GM23248 (cell line): Measurements from ENCODE around the gene CST1.
"Not testable (repeated sequence)": the region's sequence is repeated elsewhere in the genome, so short reads cannot be mapped to it uniquely, and the experiment has no call there.

Experiments
- EZH2 ChIP-seq: fragments of 200-600 bp; sonication (generic); IDR thresholded peaks from 2 replicates; pipeline ENCODE4 v1.6.1; 2018; ENCODE audit warnings: antibody characterized with exemption, mild to moderate bottlenecking; ENCODE audit not compliant: insufficient read depth, poor library complexity, severe bottlenecking
- EZH2phosphoT487 ChIP-seq: fragments of 200-600 bp; sonication (generic); IDR thresholded peaks from 2 replicates; pipeline ENCODE4 v1.6.1; 2018; ENCODE audit warnings: antibody characterized with exemption, moderate library complexity, mild to moderate bottlenecking, low read depth; ENCODE audit not compliant: insufficient read depth

DNA sequence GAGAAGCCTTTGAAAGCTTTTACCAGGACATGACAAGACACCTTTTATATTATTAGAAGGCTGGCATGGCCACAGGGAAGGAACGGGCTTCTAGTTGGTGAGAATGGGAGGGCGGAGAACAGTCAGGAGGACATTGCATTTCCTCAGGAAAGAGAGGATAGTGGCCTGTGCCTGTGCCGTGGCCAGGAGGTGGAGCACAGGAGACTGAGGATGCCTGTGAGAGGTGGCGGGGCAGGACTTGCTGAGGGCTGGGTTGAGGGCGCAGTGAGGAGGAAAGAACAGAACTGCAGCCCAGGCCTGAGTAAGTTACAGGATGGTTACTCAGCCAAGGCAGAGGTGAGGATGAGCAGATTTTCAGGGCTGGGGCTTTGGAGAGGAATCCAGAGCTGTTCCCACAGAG, 27.9 kb downstream of the CST1 start:
- TF ChIP-seq EZH2, EZH2phosphoT487: not testable (repeated sequence)
